Epidermal melanocyte (primary cell): ENCODE results near the gene BLTP2.

ENCODE experiments used
- DNase-seq: peaks from one replicate; pipeline ENCODE4 v3.0.0; 2011; ENCODE audit warnings: low spot score; ENCODE audit not compliant: insufficient read length

Gene BLTP2

DNA sequence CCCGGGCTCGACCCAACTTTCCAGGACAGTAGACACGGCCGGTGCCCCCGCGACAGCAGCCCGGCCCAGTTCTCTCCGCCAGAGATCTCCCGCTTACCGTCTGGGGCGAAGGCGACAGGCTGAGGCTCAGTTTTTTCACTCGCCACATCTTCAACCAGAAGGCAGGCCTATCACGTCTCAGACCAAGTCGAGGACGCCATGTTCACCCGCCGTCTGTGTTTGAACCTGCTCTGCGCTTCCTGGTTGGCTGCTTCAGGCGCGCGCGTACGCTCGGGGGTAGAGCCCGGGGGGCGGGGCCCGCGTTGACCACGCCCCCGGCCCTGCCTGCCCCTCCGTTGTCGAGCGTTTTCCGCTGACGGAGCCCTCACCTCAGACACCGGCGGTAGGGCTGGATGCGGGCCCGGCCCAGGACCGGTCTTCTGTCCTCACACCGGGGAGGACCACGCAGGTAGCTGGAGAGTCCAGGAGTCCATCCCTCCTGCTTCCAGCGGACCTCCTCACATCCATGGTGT, 46.1 kb downstream of the BLTP2 start, which contains the start of gene SPAG5:
SPAG5 (minus strand) TSS at position 227 of the 512 bp plus-strand sequence; CDS start at position 148, 79 bp downstream.
- DNase-seq, result peak; percentile 97

DNA sequence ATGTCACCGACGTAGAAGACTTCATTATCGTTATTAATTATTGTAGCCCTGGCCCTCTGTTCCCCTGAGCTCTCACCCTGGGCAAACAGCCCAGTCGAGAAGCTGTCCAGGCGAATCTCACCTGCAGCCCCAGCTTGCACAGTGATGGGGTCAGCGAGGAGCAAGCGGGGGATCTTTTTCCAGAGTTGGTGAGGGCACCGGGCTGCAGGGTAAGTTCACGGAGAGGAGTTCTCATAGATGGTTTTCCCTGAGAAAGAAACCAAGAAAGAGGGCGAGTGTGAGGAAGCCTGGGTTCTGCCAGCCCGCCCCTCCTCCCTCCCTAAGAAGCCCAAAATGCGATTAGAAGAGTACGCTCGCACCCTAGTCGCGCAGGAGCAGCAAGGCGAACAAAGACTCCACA, 46.6 kb downstream of the BLTP2 start:
- DNase-seq, result no peak

DNA sequence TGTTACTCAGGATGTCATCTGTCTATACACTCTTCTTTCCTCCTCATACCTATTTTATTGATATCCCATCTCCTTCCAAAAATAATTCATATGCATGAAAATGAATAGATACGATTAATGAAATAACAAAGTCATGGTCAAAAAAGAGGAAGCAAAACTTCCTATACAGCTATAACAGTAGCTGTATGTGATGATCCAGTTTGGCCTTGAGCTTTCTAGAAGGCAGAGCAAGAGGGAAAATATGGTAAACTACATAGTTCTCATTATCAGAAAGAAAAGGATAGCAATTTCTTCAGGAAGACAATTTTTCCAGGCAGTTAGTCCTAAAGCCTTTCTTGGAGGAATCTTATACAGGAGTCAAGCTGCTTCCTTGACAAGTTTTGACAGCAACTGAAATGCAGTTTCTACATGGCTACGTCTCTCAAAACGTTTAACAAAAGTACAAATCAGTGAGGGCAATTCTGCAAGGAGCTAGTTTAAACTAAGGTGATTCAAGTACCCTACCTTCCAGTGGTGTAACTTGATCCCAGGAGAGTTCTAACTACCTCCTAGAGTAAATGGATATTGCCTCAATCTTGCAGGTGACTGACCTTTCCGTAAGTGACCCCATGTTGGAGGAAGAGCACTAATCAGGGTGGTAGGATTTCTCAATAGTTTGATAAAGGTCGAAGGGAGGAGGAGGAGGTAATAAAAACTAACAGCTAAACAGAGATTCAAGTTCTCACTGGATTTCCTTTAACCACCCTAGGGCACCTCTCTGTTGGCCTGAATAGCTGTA, 47.2 kb downstream of the BLTP2 start:
- DNase-seq, result no peak
